Activated T-cell treated with anti-CD3 and anti-CD28 coated beads, Interleukin-2, amount 50 U/mL, for 1 hour (primary cell): ENCODE results near the gene BANK1.

Experiments
- DNase-seq: peaks from one replicate; pipeline ENCODE4 v3.0.0-alpha.2; 2020

BANK1 gene

GRCh38 chr4:102036619-102037376, 246.3 kb downstream of the BANK1 start:
- DNase-seq = no peak

- no peak for DNase-seq
Measured at GRCh38 chr4:102037566-102037965, 247.0 kb downstream of the BANK1 start.

GRCh38 chr4:102042871-102043802, 252.6 kb downstream of the BANK1 start:
- DNase-seq = no peak

- DNase-seq = no peak
Measured at GRCh38 chr4:102047616-102048015, 257.1 kb downstream of the BANK1 start.

GRCh38 chr4:102055805-102056204, 265.3 kb downstream of the BANK1 start:
- DNase-seq = no peak

GRCh38 chr4:102057122-102057521, 266.6 kb downstream of the BANK1 start:
- DNase-seq = no peak

GRCh38 chr4:102061133-102061532, 270.6 kb downstream of the BANK1 start:
- no peak for DNase-seq

- DNase-seq = no peak
Measured at GRCh38 chr4:102064747-102065442, 274.4 kb downstream of the BANK1 start.

GRCh38 chr4:102076622-102077021, 286.1 kb downstream of the BANK1 start:
- no peak for DNase-seq

- no peak for DNase-seq
Measured at GRCh38 chr4:102080184-102080583, 289.7 kb downstream of the BANK1 start.

GRCh38 chr4:102089850-102090621, 299.5 kb downstream of the BANK1 start:
- DNase-seq = no peak

GRCh38 chr4:102091656-102092055, 301.1 kb downstream of the BANK1 start:
- no peak for DNase-seq

GRCh38 chr4:102094481-102094880, 304.0 kb downstream of the BANK1 start:
- DNase-seq = no peak

- DNase-seq = no peak
Measured at GRCh38 chr4:102103368-102103767, 312.8 kb downstream of the BANK1 start.

- DNase-seq = no peak
Measured at GRCh38 chr4:102104278-102104677, 313.7 kb downstream of the BANK1 start.

- DNase-seq = no peak
Measured at GRCh38 chr4:102105983-102106382, 315.5 kb downstream of the BANK1 start.

- no peak for DNase-seq
Measured at GRCh38 chr4:102114118-102114630, 323.6 kb downstream of the BANK1 start.

- no peak for DNase-seq
Measured at GRCh38 chr4:102116121-102116520, 325.6 kb downstream of the BANK1 start.

GRCh38 chr4:102120846-102121245, 330.3 kb downstream of the BANK1 start:
- DNase-seq = no peak
